HG03064 (cell line): ENCODE results near the gene PIEZO2.

Experiments
- ATAC-seq: cut with Tn5 transposase; IDR thresholded peaks from one replicate; pipeline ENCODE4 v1.9.1; 2021; ENCODE audit warnings: low read depth; ENCODE audit not compliant: unreplicated experiment

PIEZO2 gene

DNA sequence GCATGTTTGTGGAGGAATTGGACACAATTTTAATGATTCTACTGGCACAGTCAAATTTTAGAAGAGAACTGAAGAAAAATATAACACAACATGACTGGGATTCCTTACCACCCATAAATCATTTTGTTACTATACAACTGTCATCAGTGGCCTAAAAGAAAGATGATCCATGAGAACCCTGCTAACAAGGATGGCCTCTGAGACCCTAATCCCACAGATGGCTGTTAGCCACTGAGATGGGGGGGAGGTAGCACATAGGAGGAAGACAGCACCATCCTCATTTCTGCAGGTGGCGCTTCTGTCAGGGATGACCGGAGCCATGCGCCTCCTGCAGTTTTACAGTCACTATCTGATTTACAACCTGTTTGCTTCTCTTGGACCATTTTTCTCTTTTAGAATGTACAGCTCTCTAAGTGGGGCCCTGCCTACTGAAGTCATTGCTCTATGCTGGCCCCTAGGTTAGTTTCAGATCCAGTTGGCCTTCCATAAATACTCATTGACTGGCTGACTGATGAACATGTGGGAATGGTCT, 343.7 kb downstream of the PIEZO2 start:
- no peak for ATAC-seq

DNA sequence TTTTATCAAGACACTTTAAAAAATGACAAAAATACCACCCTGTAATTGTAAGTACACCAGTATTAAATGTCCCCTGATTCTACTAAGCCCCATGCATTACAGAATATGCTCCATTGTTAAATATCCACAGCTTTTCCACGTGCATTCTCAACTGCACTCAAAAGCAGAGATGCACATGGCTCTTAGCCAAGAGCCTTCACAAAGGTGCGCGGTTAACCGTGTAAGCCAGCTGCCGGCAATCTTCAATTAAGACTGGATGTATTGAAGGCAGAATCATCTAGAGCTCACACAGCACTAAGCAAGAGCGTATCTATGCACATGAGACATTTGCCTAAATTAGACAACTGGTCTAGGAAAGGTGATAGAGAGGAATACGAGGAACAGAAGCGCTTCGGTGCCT, 345.2 kb downstream of the PIEZO2 start:
- ATAC-seq, result no peak

DNA sequence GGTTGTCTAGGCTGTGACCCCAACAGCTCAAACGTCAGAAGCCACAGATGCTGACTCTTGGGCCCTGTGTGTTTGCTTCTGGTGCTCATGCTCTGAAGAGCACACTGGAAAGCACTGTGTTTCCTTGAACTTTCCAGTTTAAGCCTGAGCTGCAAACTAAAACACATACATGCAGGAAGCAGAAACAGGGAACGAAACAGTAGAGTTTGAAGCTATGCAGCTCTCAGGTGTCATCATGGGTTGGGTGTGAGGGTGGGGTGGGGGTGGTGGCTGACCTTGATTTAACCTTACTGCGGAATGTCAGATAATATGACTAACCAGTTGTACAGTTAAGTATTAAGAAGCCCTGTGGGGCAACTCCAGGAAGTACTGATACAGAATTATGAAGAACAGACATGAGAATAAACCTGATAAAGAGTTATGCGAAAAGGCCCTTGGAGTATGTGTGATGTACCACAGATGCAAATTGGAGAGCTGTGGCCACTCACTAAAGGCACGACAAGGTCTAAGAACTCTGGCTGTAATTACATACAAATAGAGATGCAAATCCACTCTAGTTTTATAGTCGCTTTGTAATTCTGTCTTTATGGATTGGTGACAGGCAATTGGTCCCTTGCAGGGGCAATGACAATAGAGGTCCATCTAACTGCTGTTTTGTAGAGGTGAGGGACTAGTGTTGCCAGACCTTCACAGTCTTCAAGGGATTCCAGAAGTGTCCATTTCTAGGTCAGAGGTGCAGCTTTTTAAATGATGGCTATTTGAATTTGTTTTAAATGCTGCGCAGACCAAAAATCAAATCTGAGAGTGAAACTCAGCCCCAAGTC, 350.4 kb downstream of the PIEZO2 start:
- ATAC-seq, result no peak

DNA sequence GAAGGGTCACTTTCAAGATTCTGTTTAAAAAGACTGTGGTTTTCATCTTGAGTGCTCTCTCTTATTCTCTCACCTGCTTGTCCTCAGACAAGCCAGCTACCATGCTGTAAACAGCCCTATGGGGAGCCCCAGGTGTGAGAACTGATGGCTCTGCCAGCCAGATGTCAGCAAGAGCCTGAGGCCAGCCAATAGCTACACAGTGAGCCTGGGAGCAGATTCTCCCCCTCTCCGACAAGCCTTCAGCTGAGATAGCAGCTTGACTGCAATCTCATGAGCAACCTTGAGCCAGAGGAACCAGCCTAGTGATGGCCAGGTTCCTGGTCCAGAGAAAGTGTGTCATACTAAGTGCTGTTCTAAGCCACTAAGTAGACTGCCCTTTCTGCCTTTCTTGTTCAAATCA, 351.5 kb downstream of the PIEZO2 start:
- no peak for ATAC-seq

DNA sequence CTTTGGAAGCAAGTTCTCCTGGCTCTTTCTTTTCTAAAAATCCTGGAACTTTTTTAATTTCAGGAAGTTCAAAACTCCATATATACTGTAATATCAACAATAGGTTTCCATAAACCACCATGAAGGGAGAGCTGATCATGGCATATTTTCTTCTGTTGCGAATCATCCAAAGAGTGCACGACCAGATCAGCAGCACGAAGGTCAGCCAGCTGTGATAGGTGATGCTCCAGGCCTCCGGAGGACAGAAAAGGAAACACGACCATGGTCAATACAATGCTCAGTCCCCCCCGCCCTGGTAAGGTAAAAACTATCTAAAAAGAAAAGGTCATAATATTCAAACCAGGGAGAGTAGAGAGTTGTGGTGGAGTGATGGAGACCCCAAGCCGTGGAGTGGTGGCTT, 354.6 kb downstream of the PIEZO2 start:
- no peak for ATAC-seq

DNA sequence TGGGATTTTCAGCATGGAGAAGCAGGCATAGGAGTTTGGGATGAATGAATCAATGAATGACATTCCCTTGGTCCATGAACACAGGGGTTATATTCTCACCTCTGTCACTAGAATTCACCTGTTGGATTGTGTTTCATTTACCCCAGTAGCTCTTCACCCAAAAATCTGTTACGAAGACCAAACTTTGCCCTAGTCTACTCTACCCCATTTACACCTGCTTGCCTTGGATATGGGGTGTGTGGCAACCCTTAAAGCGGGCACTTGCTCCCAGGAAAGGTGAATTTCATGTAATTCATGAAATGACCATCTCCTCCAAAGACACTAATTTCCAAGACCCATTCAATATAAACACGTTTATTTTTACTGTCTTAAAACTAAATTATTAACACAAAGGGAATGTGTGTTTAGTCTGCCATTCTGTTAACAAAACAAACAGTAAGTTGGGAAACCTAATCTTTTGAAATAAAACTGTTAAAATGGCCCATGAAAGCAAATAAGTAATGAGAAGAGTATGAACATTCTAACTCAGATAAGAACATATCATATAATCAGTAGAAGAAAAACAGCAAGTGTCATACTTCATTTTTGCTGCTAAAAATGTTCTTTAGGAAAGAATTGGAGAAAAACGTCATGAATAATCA, 355.5 kb downstream of the PIEZO2 start:
- no peak for ATAC-seq

DNA sequence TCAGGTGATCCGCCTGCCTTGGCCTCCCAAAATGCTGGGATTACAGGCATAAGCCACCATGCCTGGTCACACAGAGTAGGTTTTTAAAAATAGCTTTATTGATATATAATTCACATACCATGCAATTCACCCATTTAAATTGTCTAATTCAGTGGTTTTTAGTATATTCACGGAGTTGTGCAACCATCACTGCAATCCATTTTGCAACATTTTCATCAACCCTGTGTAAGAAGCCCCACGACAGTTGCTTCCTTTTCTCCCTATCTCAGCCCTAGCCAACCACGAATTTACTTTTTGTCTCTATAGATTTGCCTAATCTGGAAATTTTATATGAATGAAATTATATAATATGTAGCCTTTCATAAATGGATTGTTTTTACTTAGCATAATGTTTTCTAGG, 357.2 kb downstream of the PIEZO2 start:
- ATAC-seq, result no peak

GRCh38 chr18:10791169-10791831, 358.1 kb downstream of the PIEZO2 start:
- no peak for ATAC-seq

- no peak for ATAC-seq
Observed at GRCh38 chr18:10789180-10789579, 360.2 kb downstream of the PIEZO2 start.

- peak; percentile 87 for ATAC-seq
Observed at GRCh38 chr18:10787293-10787901, 362.0 kb downstream of the PIEZO2 start.

DNA sequence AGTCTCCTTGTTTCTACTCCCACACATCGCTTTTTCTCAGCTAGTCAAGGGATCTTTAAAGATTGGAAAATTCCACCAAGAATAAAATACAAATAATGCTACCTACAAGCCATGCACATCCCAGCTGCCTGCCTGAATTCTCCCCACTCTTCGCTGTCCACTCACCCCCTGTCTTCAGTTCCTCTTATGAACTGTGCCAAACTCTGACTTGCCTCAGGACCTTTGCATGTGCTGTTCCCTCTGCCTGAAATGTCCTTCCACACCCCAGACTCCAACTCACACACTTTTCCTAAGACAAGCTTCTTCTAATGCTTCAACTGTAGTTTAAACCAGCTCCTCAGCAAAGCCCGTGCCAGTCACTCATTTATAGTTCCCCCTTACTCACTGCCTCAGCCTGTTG, 363.6 kb downstream of the PIEZO2 start:
- ATAC-seq, result no peak

GRCh38 chr18:10784596-10785202, 364.7 kb downstream of the PIEZO2 start:
- ATAC-seq, result no peak

DNA sequence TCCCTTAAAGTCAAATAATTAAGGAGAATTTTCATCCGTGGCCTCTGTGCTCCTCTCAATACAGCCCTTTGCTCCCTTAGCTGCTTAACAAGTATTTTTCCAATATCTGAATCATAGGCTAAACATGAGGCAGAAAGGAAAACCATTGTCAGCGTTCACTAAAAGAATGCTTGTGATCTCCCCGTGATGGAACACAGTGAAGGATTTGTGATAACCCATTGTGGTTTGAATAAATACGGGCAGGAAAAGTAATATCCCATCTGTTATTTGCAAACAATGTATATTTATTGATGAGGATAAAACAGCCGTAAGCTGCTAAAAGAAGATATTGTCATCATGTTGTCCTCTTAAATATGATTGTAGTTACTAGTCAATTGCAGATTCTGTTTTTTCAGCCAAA, 365.4 kb downstream of the PIEZO2 start:
- ATAC-seq, result no peak

DNA sequence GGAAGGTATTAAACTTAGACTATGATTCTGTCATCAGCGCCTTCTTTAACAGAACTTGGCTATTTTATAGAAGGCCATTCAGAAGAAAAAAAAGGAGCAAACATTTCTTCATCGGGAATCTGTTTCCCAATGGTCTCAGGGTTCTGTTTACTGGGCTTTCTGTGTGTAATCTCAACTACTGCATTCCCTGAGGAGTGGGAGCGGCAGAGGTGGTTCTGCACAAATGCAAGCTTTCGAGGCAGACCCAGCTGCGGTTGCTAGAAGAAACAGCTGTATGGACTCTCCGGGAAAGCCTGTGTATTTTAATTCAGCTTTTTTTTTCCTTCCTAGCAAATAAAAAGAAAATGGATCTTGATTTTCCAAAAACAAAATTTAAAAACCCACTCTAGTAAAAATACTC, 372.9 kb downstream of the PIEZO2 start:
- no peak for ATAC-seq

DNA sequence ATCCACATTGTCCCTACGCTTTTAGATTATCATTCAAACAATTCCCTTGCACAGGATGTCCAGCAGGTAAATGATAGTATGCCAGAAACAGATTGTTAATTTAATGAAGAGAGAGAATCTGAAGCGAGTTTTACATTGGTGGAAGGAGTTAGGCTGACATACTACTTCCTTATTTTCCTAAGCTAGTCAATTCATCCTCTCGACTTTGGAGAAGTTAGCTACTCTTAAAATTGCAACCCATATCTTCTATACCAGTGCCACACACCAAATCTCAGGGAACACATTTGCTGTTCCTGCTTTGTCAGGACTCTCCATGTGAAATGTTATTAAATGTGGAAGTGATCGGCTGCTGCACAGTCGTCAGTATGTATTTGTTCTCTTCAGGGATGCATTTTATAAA, 374.3 kb downstream of the PIEZO2 start:
- no peak for ATAC-seq

DNA sequence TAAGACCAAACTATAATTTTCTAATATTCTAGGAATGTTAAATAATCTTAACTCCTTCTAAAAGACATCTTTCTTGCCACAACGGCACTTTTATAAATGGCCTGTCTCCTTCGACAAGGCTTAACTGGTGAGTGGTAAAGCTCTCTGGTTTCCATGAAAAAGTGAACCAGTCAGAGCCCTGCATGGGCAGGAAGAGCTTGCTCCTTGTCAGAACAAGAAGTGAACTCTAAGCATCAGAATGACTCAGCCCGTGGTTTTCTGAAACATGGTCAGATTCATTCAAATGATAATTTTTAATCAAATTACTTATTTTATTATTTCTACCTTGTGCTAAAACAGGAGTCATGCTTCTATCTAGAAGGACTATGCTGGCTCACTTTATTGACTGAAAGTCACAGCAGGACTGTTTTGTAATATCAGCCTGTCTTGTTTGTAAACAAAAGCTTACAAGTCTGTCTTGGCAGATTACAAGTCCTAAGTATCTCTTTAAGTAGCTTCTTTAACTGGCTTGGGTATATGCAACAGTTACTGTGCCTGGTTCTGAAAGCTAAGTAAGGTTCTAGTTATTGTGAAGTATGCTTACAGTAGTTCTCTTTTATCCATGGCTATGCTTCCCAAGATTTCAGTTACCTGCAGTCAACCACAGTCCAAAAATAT, 378.2 kb downstream of the PIEZO2 start:
- ATAC-seq, result peak; percentile 79

- no peak for ATAC-seq
Observed at GRCh38 chr18:10770264-10770663, 379.1 kb downstream of the PIEZO2 start.

GRCh38 chr18:10768221-10768620, 381.1 kb downstream of the PIEZO2 start:
- ATAC-seq, result no peak

- ATAC-seq, result no peak
Observed at GRCh38 chr18:10767658-10768057, 381.7 kb downstream of the PIEZO2 start.

- ATAC-seq, result no peak
Observed at GRCh38 chr18:10760986-10761385, 388.4 kb downstream of the PIEZO2 start.
